Ishikawa (cell line): ENCODE measurements around the gene ASIC3.

ENCODE experiments used
- CEBPB ChIP-seq: IDR thresholded peaks from 2 replicates; pipeline ENCODE4 v1.6.1; 2012
- CREB1 ChIP-seq: IDR thresholded peaks from 2 replicates; pipeline ENCODE4 v1.6.1; 2012; ENCODE audit warnings: low read depth
- EGR1 ChIP-seq: IDR thresholded peaks from 2 replicates; pipeline ENCODE4 v1.6.1; 2012
- EP300 ChIP-seq: IDR thresholded peaks from 2 replicates; pipeline ENCODE4 v1.6.1; 2012; ENCODE audit warnings: borderline replicate concordance
- FOXM1 ChIP-seq: IDR thresholded peaks from 2 replicates; pipeline ENCODE4 v1.6.1; 2012; ENCODE audit warnings: low read depth, borderline replicate concordance
- NFIC ChIP-seq: IDR thresholded peaks from 2 replicates; pipeline ENCODE4 v1.6.1; 2012
- RAD21 ChIP-seq: IDR thresholded peaks from 2 replicates; pipeline ENCODE4 v1.6.1; 2012; ENCODE audit warnings: low read depth
- TAF1 ChIP-seq: IDR thresholded peaks from 2 replicates; pipeline ENCODE4 v1.6.1; 2012; ENCODE audit warnings: low read depth, mild to moderate bottlenecking
- TCF12 ChIP-seq: IDR thresholded peaks from 2 replicates; pipeline ENCODE4 v1.6.1; 2012; ENCODE audit warnings: low read depth
- TEAD4 ChIP-seq: IDR thresholded peaks from 2 replicates; pipeline ENCODE4 v1.6.1; 2012
- YY1 ChIP-seq: IDR thresholded peaks from 2 replicates; pipeline ENCODE4 v1.6.1; 2012; ENCODE audit warnings: low read depth
- ZBTB7A ChIP-seq: IDR thresholded peaks from 2 replicates; pipeline ENCODE4 v1.6.1; 2012; ENCODE audit warnings: low read depth
- TF ChIP-seq, protein P1 (sequence below): IDR thresholded peaks from 2 replicates; pipeline ENCODE4 v1.6.1; 2012
- TF ChIP-seq, protein P2 (sequence below): IDR thresholded peaks from 2 replicates; pipeline ENCODE4 v1.6.1; 2012; ENCODE audit warnings: low read depth, mild to moderate bottlenecking
- TF ChIP-seq, protein P3 (sequence below): IDR thresholded peaks from 2 replicates; pipeline ENCODE4 v1.6.1; 2012

ASIC3 gene

DNA sequence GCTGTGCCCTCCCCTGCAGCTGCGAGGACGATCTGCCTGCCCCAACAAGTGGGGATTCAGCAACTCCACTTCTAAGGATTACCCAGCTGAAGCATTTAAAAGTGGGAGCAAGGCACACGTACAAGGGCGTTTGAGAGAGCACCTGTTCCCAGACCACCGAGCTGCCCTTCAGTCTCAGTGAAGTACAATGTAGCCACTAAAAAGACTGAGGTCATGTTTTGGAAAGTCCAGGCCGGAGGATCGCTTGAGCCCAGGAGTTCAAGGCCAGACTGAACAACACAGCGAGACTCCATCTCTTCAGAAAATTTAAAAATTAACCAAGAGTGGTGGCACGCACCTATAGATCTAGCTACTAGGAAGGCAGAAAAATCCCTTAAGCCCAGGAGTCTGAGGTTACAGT lies 42.8 kb upstream of the ASIC3 start:
- TF ChIP-seq YY1 (no peak), EGR1 (no peak), RAD21 (no peak)
- TF ChIP-seq, protein P1, sequence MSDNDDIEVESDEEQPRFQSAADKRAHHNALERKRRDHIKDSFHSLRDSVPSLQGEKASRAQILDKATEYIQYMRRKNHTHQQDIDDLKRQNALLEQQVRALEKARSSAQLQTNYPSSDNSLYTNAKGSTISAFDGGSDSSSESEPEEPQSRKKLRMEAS, result no peak
- TF ChIP-seq, protein P2, sequence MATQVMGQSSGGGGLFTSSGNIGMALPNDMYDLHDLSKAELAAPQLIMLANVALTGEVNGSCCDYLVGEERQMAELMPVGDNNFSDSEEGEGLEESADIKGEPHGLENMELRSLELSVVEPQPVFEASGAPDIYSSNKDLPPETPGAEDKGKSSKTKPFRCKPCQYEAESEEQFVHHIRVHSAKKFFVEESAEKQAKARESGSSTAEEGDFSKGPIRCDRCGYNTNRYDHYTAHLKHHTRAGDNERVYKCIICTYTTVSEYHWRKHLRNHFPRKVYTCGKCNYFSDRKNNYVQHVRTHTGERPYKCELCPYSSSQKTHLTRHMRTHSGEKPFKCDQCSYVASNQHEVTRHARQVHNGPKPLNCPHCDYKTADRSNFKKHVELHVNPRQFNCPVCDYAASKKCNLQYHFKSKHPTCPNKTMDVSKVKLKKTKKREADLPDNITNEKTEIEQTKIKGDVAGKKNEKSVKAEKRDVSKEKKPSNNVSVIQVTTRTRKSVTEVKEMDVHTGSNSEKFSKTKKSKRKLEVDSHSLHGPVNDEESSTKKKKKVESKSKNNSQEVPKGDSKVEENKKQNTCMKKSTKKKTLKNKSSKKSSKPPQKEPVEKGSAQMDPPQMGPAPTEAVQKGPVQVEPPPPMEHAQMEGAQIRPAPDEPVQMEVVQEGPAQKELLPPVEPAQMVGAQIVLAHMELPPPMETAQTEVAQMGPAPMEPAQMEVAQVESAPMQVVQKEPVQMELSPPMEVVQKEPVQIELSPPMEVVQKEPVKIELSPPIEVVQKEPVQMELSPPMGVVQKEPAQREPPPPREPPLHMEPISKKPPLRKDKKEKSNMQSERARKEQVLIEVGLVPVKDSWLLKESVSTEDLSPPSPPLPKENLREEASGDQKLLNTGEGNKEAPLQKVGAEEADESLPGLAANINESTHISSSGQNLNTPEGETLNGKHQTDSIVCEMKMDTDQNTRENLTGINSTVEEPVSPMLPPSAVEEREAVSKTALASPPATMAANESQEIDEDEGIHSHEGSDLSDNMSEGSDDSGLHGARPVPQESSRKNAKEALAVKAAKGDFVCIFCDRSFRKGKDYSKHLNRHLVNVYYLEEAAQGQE, result no peak

DNA sequence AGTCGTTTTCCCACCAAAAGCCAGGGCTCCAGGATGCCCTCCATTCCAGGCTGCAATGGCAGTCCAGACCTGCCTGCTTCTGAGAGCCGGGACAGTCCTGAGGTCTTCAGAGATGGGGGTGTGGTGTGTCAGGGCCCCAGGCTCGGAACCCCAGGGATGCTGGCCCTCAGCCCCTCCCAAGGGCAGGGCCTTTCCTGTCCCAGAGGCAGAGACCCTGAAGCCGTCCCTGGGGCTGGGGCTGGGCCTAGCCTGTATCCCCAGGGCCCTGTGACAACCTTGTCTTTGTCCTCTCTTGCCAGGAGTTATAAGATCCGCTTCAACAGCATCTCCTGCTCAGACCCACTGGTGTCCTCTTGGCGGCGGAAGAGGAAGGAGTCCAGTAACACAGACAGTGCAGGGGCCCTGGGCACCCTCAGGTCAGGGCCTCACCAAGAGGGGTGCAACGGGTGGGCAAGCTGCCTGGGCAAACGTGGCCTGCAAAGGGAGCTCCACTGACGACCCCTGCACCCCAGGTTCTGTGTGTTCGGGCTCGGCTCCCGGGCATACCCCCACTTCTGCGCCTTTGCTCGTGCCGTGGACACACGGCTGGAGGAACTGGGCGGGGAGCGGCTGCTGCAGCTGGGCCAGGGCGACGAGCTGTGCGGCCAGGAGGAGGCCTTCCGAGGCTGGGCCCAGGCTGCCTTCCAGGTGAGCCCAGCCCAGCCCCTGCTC lies 41.6 kb upstream of the ASIC3 start:
- no peak for TF ChIP-seq CEBPB
- TF ChIP-seq, protein P3, sequence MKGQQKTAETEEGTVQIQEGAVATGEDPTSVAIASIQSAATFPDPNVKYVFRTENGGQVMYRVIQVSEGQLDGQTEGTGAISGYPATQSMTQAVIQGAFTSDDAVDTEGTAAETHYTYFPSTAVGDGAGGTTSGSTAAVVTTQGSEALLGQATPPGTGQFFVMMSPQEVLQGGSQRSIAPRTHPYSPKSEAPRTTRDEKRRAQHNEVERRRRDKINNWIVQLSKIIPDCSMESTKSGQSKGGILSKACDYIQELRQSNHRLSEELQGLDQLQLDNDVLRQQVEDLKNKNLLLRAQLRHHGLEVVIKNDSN, result no peak

DNA sequence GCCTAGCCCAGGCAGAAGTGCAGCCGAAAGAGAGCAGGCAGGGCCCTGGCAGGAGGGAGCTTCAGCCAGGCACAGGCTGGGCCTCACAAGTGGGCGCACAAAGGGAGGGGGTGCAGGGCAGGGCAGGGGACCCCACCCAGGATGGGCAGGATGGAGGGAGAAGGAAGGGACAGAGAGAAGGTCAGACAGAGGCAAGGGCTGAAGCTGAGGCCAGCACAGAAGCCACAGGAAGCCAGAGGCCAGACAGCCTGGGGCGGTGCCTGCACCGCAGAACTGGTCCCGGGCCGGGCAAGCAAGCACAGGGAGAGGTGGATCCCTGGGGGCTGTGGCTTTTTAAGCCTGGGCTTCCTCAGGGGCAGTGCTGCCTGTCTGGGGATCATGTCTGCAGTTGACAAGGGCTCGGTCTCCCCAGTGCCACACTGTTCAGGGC lies 40.8 kb upstream of the ASIC3 start:
- TF ChIP-seq EGR1 (no peak), EP300 (no peak), RAD21 (no peak), TAF1 (no peak), YY1 (no peak), NFIC (no peak), FOXM1 (no peak), CEBPB (no peak), TEAD4 (no peak), TCF12 (no peak), CREB1 (no peak), ZBTB7A (no peak)
- TF ChIP-seq, protein P3, result no peak
- TF ChIP-seq, protein P1, result no peak
- TF ChIP-seq, protein P2, result no peak

DNA sequence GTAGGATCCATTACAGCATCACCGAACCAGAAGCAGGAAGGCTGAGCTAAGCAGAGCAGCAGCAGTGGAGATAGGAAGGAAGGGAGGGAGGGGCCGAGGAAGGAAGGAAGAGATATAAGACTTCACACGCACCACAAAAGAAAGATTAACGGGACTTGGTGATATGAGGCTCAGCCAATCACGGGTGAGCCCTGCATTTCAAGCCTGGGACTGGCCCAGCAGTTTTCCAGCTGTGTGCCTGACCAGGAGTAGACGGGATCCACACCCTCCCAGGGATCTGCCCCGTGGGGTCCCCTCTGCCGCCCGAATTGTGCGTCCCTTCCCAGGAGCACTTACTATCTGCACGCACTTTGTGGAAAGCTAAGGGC lies 40.2 kb upstream of the ASIC3 start:
- TF ChIP-seq TEAD4 (no peak), NFIC (no peak), FOXM1 (no peak), TAF1 (no peak), RAD21 (no peak), EGR1 (no peak)
- TF ChIP-seq, protein P1, result no peak

DNA sequence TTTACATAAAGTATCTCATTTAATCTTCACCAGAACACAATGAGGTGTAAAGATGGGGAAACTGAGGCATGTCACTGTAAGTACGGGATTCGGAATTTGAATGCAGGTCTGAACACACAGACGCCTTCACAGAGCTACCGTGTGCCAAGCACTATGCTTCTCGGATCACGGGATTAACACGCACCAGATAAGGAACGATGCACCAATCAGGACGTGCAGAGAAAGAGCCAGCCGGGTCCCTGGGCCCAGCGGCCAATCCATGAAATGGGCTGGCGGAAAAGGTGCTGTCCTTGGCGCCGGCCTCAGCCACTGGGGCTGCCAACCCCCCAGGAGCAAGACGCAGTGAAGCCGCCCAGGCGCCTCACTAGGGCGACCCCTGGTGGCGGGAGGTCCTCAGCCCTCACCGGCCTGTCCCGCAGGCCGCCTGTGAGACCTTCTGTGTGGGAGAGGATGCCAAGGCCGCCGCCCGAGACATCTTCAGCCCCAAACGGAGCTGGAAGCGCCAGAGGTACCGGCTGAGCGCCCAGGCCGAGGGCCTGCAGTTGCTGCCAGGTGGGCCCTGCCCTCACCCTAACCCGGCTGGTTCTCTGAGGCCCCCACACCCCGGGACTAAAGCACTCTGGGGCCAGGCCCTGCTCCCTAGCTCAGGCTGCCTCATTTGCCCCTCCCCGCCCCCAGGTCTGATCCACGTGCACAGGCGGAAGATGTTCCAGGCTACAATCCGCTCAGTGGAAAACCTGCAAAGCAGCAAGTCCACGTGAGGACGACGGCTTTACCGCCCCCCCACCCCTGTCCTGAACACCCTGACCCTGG lies 39.6 kb upstream of the ASIC3 start:
- no peak for TF ChIP-seq CREB1
- TF ChIP-seq TAF1, result no peak
- no peak for TF ChIP-seq TEAD4
- TF ChIP-seq, protein P1, result no peak
- TF ChIP-seq ZBTB7A, result no peak
- no peak for TF ChIP-seq NFIC
- no peak for TF ChIP-seq EGR1
- no peak for TF ChIP-seq RAD21
- no peak for TF ChIP-seq YY1
- no peak for TF ChIP-seq CEBPB
- no peak for TF ChIP-seq FOXM1
